Spleen (tissue), 11 donors: Measurements from ENCODE around the gene ATP1B3. TPM values are rescaled to one million over a fixed set of nuclear protein-coding genes. Genes with fewer than 3 reads are reported as not detected.
A peak's percentile ranks its signal among the peaks of the same experiment; 100 is the strongest.

ENCODE experiments used
- DNase-seq: peaks from one replicate; pipeline ENCODE4 v3.0.0-alpha.2; 2020
- H3K27ac ChIP-seq, 8 donors: fragments of 200-600 bp; sonication (generic) in 7 of 8; 1 replicate in 4 of 8; 2 replicates in 4 of 8; pipeline versions ENCODE4 v1.5.0 to v1.8.0; 2016 to 2021; ENCODE audit warnings: inconsistent platforms in 4 of 8, mild to moderate bottlenecking in 4 of 8, moderate library complexity in 1 of 8
- H3K27me3 ChIP-seq, 7 donors: fragments of 200-600 bp; sonication (generic) in 6 of 7; replicated peaks in 1 of 7; 1 replicate in 4 of 7; 2 replicates in 3 of 7; pipeline versions ENCODE4 v1.5.0 to v1.8.0; 2016 to 2021; ENCODE audit warnings: inconsistent platforms in 3 of 7, mild to moderate bottlenecking in 1 of 7
- H3K36me3 ChIP-seq, 6 donors: fragments of 200-600 bp; sonication (generic) in 5 of 6; 1 replicate in 4 of 6; 2 replicates in 2 of 6; pipeline versions ENCODE4 v1.5.0 to v1.8.0; 2016 to 2021; ENCODE audit warnings: inconsistent platforms in 2 of 6
- H3K4me1 ChIP-seq, 6 donors: fragments of 200-600 bp; sonication (generic) in 5 of 6; 1 replicate in 3 of 6; 2 replicates in 3 of 6; pipeline versions ENCODE4 v1.5.0 to v1.8.0; 2016 to 2021; ENCODE audit warnings: inconsistent platforms in 3 of 6
- H3K4me3 ChIP-seq, 8 donors: fragments of 200-600 bp; sonication (generic) in 7 of 8; 1 replicate in 4 of 8; 2 replicates in 4 of 8; pipeline versions ENCODE4 v1.5.0 to v1.8.0; 2016 to 2021; ENCODE audit warnings: inconsistent platforms in 4 of 8, mild to moderate bottlenecking in 4 of 8, moderate library complexity in 2 of 8
- H3K9me3 ChIP-seq, 8 donors: fragments of 200-600 bp; sonication (generic) in 7 of 8; 1 replicate in 4 of 8; 2 replicates in 4 of 8; pipeline versions ENCODE4 v1.5.0 to v1.8.0; 2016 to 2021; ENCODE audit warnings: inconsistent platforms in 4 of 8
- CTCF ChIP-seq, 11 experiments: fragments of 200-600 bp in 7 of 11; fragments of 450-650 bp in 4 of 11; sonication (generic) in 4 of 11; IDR thresholded peaks in 8 of 11; conservative IDR thresholded peaks in 3 of 11; 1 replicate in 7 of 11; 2 replicates in 4 of 11; pipeline versions ENCODE4 v1.4.0 to v1.8.0; 2016 to 2021; ENCODE audit warnings: antibody characterized with exemption in 11 of 11, inconsistent platforms in 4 of 11, mild to moderate bottlenecking in 1 of 11
- POLR2A ChIP-seq, 3 donors: fragments of 450-650 bp; IDR thresholded peaks; one replicate each; pipeline ENCODE4 v1.5.1; 2017; ENCODE audit warnings: antibody characterized with exemption in 3 of 3, mild to moderate bottlenecking in 1 of 3
- POLR2AphosphoS5 ChIP-seq, 3 donors: sonication (generic); formaldehyde crosslinking; IDR thresholded peaks; one replicate each; pipeline ENCODE4 v1.5.1; 2017; ENCODE audit warnings: antibody characterized with exemption in 3 of 3
- WGBS, 5 donors: extraction: QIAGEN DNeasy Blood & Tissue Kit in 3 of 5; methylation state at CpG; one replicate each; pipeline versions ENCODE4 v1.1.5 to v1.1.7; 2013 to 2018; 5-methylcytosine and 5-hydroxymethylcytosine counted together
- intact Hi-C: fragments of 100-400 bp; cut with DNase I; formaldehyde crosslinking; loops from one replicate; pipeline ENCODE4 v1.15.0; 2023; ENCODE audit warnings: low total_unique reads
- polyA plus RNA-seq, 3 donors: library from polyadenylated mRNA; stranded (reverse); fragments of 200-250 nt; gene quantifications; one replicate each; pipeline ENCODE4 v1.2.1, GENCODE V29; 2013
- total RNA-seq, 7 donors: library from RNA; depleted of rRNA in 3 of 7; stranded (reverse); fragments of >200 nt in 3 of 7; fragmentation: NEBNext Ultra II Directional in 4 of 7; extraction: Animal tissue kit (Norgen Biotek cat#: 25700) in 4 of 7; gene quantifications; one replicate each; pipeline versions ENCODE4 v1.1.0 to v1.2.1, GENCODE V29; 2016 to 2021
- donor health status: healthy with polysubstance abuse.
- donor health status: DM: no; HTN: no; CAD: no; lungs with moderate emphysema.
- donor health status: DM: no; HTN: no; CAD: no.
- donor health status: Bipolar disorder and iron deficiency.
- donor health status: healthy.
- donor health status: DM: no; HTN: no; CAD: no.
- donor health status: DM: yes; HTN: yes; CAD: no.

ATP1B3 gene
- total and polyA plus RNA-seq, 10 donors = 35.7 to 80.1 (median 66.4) TPM

GRCh38 chr3:141938011-141938500 lies 61.6 kb downstream of the ATP1B3 start:
- no peak for TF ChIP-seq POLR2AphosphoS5 (IDR thresholded peaks at IDR 0.05)
- no peak for TF ChIP-seq POLR2A (IDR thresholded peaks at IDR 0.05)
- no peak for TF ChIP-seq CTCF (IDR thresholded peaks at IDR 0.05 in 8 of 11, conservative IDR thresholded peaks at IDR 0.05 in 3 of 11)
- Histone ChIP-seq H3K27ac (no peak overlapping the region), H3K4me1 (peaks cover 0 to 24% (median 10%) of the 10 kb centered on the region in 6 donors), H3K36me3 (no peaks in the 10 kb centered on the region), H3K4me3 (no peak overlapping the region), H3K27me3 (no peaks in the 10 kb centered on the region), H3K9me3 (no peaks in the 10 kb centered on the region)
- intact Hi-C loops = no loop called here
- 89 to 96% (median 96%) methylated on average over 19 to 20 of the region's 20 CpGs for WGBS, 5 donors
- DNase-seq = no peak

- WGBS, 5 donors = 81 to 90% (median 83%) methylated on average over 4 of the region's 4 CpGs
- intact Hi-C loops = no loop called here
- Histone ChIP-seq H3K9me3 (no peaks in the 10 kb centered on the region), H3K4me3 (no peak overlapping the region), H3K27me3 (no peaks in the 10 kb centered on the region), H3K4me1 (peaks cover 0 to 24% (median 10%) of the 10 kb centered on the region in 6 donors), H3K36me3 (no peaks in the 10 kb centered on the region), H3K27ac (peak overlapping the region in 2 of 8 donors; percentile 27 to 54)
- peak; percentile 32 for DNase-seq
- TF ChIP-seq POLR2AphosphoS5 (IDR thresholded peaks at IDR 0.05) = no peak
- no peak for TF ChIP-seq CTCF (IDR thresholded peaks at IDR 0.05 in 8 of 11, conservative IDR thresholded peaks at IDR 0.05 in 3 of 11)
- no peak for TF ChIP-seq POLR2A (IDR thresholded peaks at IDR 0.05)
These were observed 63.3 kb downstream of the ATP1B3 start for GRCh38 chr3:141939759-141940158.

GRCh38 chr3:141940194-141940776 lies 63.8 kb downstream of the ATP1B3 start:
- peak; percentile 41 for DNase-seq
- no peaks in the 10 kb centered on the region for H3K9me3 ChIP-seq
- intact Hi-C loops = no loop called here
- no peaks in the 10 kb centered on the region for H3K27me3 ChIP-seq
- 42 to 59% (median 47%) methylated on average over 12 of the region's 12 CpGs for WGBS, 5 donors
- H3K27ac ChIP-seq = peak overlapping the region in 3 of 8 donors; percentile 10 to 54 (median 27)
- H3K4me1 ChIP-seq = peaks cover 0 to 24% (median 10%) of the 10 kb centered on the region in 6 donors
- TF ChIP-seq CTCF (IDR thresholded peaks at IDR 0.05 in 8 of 11, conservative IDR thresholded peaks at IDR 0.05 in 3 of 11) (no peak), POLR2A (IDR thresholded peaks at IDR 0.05) (no peak), POLR2AphosphoS5 (IDR thresholded peaks at IDR 0.05) (peak in 1 of 3 donors; percentile 24)
- no peaks in the 10 kb centered on the region for H3K36me3 ChIP-seq
- no peak overlapping the region for H3K4me3 ChIP-seq

GRCh38 chr3:141941093-141941492 lies 64.7 kb downstream of the ATP1B3 start:
- WGBS, 5 donors = 15 to 24% (median 22%) methylated on average over 8 of the region's 8 CpGs
- peaks cover 0 to 24% (median 10%) of the 10 kb centered on the region in 6 donors for H3K4me1 ChIP-seq
- DNase-seq = peak; percentile 62
- TF ChIP-seq CTCF (IDR thresholded peaks at IDR 0.05 in 8 of 11, conservative IDR thresholded peaks at IDR 0.05 in 3 of 11) = no peak
- peak in 1 of 3 donors; percentile 62 for TF ChIP-seq POLR2AphosphoS5 (IDR thresholded peaks at IDR 0.05)
- H3K27ac ChIP-seq = peak overlapping the region in 3 of 8 donors; percentile 10 to 54 (median 27)
- H3K9me3 ChIP-seq = no peaks in the 10 kb centered on the region
- no peaks in the 10 kb centered on the region for H3K36me3 ChIP-seq
- peak overlapping the region in 1 of 8 donors; percentile 7 for H3K4me3 ChIP-seq
- intact Hi-C loops = no loop called here
- H3K27me3 ChIP-seq = no peaks in the 10 kb centered on the region
